Omental fat pad (tissue), 4 donors: Measurements from ENCODE around the gene TCEAL8. TPM values are rescaled to one million over a fixed set of nuclear protein-coding genes. Genes with fewer than 3 reads are reported as not detected.
"Not testable (repeated sequence)": the region's sequence is repeated elsewhere in the genome, so short reads cannot be mapped to it uniquely, and the experiment has no call there.

ENCODE experiments used
- ATAC-seq: fragments of 150-250 bp; one replicate; pipeline ENCODE4 v1.9.1; 2016; ENCODE audit warnings: mild to moderate bottlenecking, moderate library complexity; ENCODE audit not compliant: low FRiP score
- DNase-seq: peaks from one replicate; pipeline ENCODE4 v3.0.0-alpha.2; 2019; ENCODE audit warnings: low spot score
- total RNA-seq, 4 donors: library from RNA; depleted of rRNA; stranded (reverse); fragments of >200 nt; gene quantifications; one replicate each; pipeline ENCODE4 v1.1.0, GENCODE V29; 2016
- TF ChIP-seq, protein P1 (sequence below), 3 donors: fragments of 450-650 bp; IDR thresholded peaks; one replicate each; pipeline ENCODE4 v1.5.1; 2016 to 2017; ENCODE audit warnings: antibody characterized with exemption in 3 of 3, mild to moderate bottlenecking in 3 of 3, moderate library complexity in 2 of 3

The TCEAL8 gene
- total RNA-seq, 4 donors from 2014 or later = 28.9 to 60.2 (median 49.7) TPM

DNA sequence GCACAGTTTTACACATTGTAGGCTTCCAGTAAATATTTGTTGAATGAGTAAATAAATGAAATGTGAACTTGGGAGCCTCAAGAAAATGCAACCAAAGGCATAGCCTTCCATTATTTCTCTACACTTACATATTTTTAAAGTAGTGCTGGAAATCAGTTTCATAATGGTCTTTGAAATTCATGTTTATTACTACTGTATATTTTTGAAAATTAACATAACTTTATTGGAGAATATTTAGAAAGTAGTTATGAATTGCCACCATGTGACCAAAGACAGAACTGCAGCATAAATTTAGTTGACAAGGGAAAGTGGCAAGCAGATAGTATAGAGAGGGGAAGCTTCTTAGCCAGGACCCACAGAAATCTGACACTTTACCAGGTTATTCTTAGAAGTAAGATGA, 6.4 kb downstream of the TCEAL8 start:
- TF ChIP-seq, protein P1, sequence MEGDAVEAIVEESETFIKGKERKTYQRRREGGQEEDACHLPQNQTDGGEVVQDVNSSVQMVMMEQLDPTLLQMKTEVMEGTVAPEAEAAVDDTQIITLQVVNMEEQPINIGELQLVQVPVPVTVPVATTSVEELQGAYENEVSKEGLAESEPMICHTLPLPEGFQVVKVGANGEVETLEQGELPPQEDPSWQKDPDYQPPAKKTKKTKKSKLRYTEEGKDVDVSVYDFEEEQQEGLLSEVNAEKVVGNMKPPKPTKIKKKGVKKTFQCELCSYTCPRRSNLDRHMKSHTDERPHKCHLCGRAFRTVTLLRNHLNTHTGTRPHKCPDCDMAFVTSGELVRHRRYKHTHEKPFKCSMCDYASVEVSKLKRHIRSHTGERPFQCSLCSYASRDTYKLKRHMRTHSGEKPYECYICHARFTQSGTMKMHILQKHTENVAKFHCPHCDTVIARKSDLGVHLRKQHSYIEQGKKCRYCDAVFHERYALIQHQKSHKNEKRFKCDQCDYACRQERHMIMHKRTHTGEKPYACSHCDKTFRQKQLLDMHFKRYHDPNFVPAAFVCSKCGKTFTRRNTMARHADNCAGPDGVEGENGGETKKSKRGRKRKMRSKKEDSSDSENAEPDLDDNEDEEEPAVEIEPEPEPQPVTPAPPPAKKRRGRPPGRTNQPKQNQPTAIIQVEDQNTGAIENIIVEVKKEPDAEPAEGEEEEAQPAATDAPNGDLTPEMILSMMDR (IDR thresholded peaks at IDR 0.05) = no peak
- ATAC-seq (no peak), DNase-seq (no peak)

DNA sequence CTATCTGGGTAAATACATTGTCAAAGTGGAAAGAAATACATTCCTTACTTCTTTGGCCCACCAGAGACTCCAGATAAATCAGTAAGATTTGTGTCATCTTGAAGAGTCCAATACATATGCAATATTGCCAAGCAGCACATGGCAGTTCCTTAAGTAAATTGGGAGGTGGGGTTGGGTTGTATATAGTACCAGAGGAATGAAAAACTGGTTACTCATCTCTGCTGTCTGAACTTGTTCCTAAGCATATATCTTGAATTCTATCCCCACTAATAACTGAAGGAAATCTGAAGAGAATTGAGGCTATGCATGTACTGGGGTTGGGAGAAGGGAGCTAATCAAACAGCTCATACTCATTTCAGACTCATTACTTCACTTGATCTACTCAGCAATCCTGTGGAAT, 14.8 kb downstream of the TCEAL8 start:
- TF ChIP-seq, protein P1 (IDR thresholded peaks at IDR 0.05) = no peak
- DNase-seq (no peak), ATAC-seq (no peak)

DNA sequence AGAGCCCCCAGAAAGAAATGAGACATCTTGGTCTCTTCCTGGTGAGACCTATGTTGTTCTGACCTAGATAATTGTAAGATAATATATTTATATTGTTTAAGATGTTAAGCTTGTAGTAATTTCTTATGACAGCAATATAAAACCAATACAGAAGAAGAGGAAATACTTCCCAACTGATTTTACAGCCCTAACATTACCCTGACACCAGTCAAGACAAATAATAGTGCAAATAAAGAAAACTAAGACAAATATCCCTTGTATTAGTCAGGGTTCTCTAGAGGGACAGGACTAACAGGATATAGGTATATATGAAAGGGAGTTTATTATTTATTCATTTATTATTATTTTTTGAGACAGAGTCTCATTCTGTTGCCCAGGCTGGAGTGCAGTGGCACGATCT, 18.7 kb downstream of the TCEAL8 start:
- TF ChIP-seq, protein P1 (IDR thresholded peaks at IDR 0.05) = no peak
- ATAC-seq = no peak
- no peak for DNase-seq

DNA sequence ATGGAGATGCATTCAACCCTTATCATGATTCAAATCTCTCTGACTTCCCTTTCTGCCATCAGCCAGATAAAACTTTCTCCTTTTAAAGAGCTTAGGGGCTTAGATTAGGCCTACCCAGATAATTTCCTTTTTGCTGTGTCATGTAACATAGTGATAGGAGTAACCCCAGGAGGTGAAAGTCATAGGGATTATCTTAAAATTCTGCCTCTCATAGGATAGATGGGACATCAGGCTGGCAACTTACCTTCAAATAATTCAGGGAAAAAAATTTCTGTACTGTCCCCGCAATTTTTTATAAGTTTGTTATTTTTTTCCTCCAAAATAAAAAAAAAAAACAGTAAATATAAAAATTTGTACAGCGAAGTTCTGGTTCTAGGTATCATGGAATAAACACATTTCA, 19.3 kb downstream of the TCEAL8 start:
- not testable (repeated sequence) for ATAC-seq, DNase-seq

DNA sequence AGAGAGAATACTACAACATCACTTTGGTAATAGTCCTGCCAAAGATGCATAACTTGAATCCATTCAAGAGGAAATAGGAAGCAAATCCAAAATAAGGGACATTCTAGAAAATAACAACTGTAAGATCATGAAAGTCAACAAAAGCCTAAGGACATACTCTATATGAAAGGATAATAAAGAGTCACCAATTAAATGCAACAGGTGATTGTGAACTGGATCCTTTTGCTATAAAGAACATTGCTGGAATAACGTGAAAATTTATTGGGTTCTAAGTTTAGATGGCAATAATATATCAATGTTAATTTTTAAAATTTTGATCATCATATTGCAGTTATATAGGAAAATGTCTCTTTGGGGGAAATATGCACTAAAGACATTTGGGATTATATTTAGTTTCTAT, 20.1 kb downstream of the TCEAL8 start:
- TF ChIP-seq, protein P1 (IDR thresholded peaks at IDR 0.05) = no peak
- DNase-seq = no peak
- ATAC-seq = no peak

DNA sequence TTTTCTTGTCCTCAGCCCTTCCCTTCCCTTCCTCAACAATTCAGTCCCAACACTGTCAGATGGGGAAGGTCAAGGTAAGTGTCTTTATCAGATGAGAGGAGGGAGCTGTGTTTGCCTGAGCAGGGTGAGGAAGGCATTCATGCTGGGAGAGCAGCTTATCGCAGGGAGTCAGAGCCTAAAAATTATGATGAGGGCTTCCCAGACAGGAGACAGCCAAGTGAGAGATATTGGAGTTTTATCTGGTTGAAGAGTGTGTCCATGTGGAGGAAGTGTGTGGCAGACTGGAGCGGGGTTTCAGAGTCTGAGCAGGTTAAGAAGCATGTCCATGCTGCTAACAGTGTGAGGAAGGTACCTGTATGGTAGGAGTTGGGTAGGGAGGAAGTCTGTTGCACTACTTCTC, 21.7 kb downstream of the TCEAL8 start:
- ATAC-seq (no peak), DNase-seq (no peak)
- TF ChIP-seq, protein P1 (IDR thresholded peaks at IDR 0.05) = no peak

DNA sequence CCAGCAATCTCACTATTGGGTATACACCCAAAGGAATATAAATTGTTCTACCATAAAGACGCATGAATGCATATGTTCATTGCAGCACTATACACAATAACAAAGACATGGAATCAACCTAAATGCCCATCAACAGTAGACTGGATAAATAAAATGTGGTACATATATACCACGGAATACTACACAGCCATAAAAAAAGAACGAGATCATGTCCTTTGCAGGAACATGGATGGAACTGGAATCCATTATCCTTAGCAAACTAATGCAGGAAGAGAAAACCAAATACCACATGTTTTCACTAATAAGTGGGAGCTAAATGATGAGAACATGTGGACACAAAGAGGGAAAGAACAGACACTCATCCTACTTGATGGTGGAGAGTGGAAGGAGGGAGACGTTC, 29.0 kb downstream of the TCEAL8 start:
- not testable (repeated sequence) for ATAC-seq, DNase-seq

DNA sequence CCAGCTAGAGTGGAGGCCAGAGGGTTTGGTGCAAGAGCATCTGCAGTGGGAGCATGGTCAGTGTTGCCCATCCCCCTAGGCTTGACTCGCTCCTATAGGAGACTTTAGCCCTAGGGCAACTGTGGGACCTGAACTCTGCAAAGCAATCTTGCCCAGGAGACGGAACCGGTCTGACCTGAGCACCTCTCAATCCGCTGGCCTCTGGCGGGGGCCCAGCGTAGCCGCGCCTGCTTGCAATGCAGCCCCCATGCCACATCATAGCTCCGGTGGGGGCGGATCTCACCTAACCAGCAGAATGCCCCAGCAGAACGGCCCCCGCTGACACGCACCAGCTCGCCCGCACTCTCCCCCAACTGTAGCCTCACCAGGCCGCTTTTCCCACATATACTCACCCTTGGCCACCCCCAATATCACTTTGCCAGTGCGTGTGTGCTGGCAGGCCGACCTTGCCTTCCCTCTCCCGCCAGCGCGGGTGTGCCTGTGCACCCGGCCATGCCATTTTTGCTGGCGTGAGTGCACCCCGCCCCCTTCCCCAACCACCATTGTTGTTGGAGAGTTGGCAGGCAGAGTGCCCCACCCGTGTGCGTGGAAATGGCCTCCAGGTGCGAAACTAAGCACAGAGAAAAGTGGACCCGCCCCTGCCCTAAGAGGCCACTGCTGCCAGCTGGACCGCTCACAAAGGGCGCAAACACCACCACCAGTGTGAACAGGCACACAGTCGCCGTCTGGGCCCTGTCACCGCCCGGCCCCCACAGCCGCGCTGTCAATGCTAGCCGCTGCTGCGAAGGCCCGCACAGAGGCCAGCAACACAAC, 34.2 kb downstream of the TCEAL8 start:
- TF ChIP-seq, protein P1 (IDR thresholded peaks at IDR 0.05) = no peak
- ATAC-seq = peak; percentile 23
- DNase-seq = no peak
